ENCODE measurements around the gene RIF1.

The RIF1 gene

GRCh38 chr2:151405376-151405775 lies 4.3 kb upstream of the RIF1 start (continued):
- TF ChIP-seq ZNF558 (tag by site-specific recombination; IDR thresholded peaks at IDR 0.05) (no peak), ZBTB48 (tag by site-specific recombination; IDR thresholded peaks at IDR 0.05) (no peak), OSR2 (tag by site-specific recombination; IDR thresholded peaks at IDR 0.05) (no peak), ZNF416 (tag by site-specific recombination; IDR thresholded peaks at IDR 0.05) (no peak), ZNF580 (tag by site-specific recombination; IDR thresholded peaks at IDR 0.05) (no peak), ZNF704 (tag by site-specific recombination; IDR thresholded peaks at IDR 0.05) (no peak), ZNF76 (tag by site-specific recombination; IDR thresholded peaks at IDR 0.05; ENCODE audit: borderline replicate concordance, low read depth) (no peak), ZNF18 (tag by site-specific recombination; IDR thresholded peaks at IDR 0.05) (no peak), ZNF169 (tag by site-specific recombination; IDR thresholded peaks at IDR 0.05) (no peak), ZNF449 (tag by site-specific recombination; IDR thresholded peaks at IDR 0.05) (no peak)

GRCh38 chr2:151407281-151407680 lies 2.4 kb upstream of the RIF1 start:
- Histone ChIP-seq H3K9me3 (ENCODE audit: control insufficient read depth, insufficient read depth, low read depth, low read length) (no peaks in the 10 kb centered on the region), H3K27ac (ENCODE audit: extremely low read depth, low read depth, low read length) (no peak overlapping the region), H3K36me3 (ENCODE audit: control insufficient read depth in 2 of 2, insufficient read depth in 1 of 2, low read length in 2 of 2) (peaks cover 3 to 10% of the 10 kb centered on the region in 2 experiments; a peak in 2 of 3 replicates), H3K4me1 (ENCODE audit: control insufficient read depth, insufficient read depth, low read length) (no peaks in the 10 kb centered on the region), H3K4me3 (ENCODE audit: low read depth, low read length) (no peak overlapping the region)
- CTCF ChIA-PET, result no interaction called here
- POLR2A ChIA-PET, result no interaction called here
- no peak for TF ChIP-seq KLF17 (tag by site-specific recombination; IDR thresholded peaks at IDR 0.05)

- no peak overlapping the region for H3K4me3 ChIP-seq (ENCODE audit: low read depth, low read length)
- ChIA-PET CTCF (interaction anchor here (0.6 kb wide), 1 partner anchor 17 kb away, joined by 4 read pairs; no protein-coding TSS in a partner anchor), POLR2A (interaction anchor here (0.6 to 1.4 kb wide), 5 partner anchors 12 to 1796 kb away, joined by 4 to 11 read pairs (median 4); partner anchors contain the start of genes NMI and RBM43)
Measured at GRCh38 chr2:151408788-151409600, 708 bp upstream of the RIF1 start.

More at GRCh38 chr2:151408788-151409600, 708 bp upstream of the RIF1 start:
- H3K9me3 ChIP-seq (ENCODE audit: control insufficient read depth, insufficient read depth, low read depth, low read length), result no peaks in the 10 kb centered on the region
- no peaks in the 10 kb centered on the region for H3K4me1 ChIP-seq (ENCODE audit: control insufficient read depth, insufficient read depth, low read length)
- TF ChIP-seq SP7 (tag by site-specific recombination; IDR thresholded peaks at IDR 0.05) (no peak), ZSCAN18 (tag by site-specific recombination; IDR thresholded peaks at IDR 0.05) (no peak), ZNF211 (tag by site-specific recombination; IDR thresholded peaks at IDR 0.05; ENCODE audit: low read depth) (no peak), ZNF558 (tag by site-specific recombination; IDR thresholded peaks at IDR 0.05) (no peak), ZNF184 (tag by site-specific recombination; IDR thresholded peaks at IDR 0.05) (no peak), ZNF37A (tag by site-specific recombination; IDR thresholded peaks at IDR 0.05) (no peak), ZNF391 (tag by site-specific recombination; IDR thresholded peaks at IDR 0.05; ENCODE audit: borderline replicate concordance, low read depth) (peak; percentile 12; the same call in 1 of the 2 replicates), ZNF596 (tag by site-specific recombination; IDR thresholded peaks at IDR 0.05) (no peak), ZNF580 (tag by site-specific recombination; IDR thresholded peaks at IDR 0.05) (peak; percentile 48; the same call in 1 of the 2 replicates), ZBTB1 (tag by site-specific recombination; IDR thresholded peaks at IDR 0.05) (no peak)
- H3K27ac ChIP-seq (ENCODE audit: extremely low read depth, low read depth, low read length), result no peak overlapping the region
- H3K36me3 ChIP-seq (ENCODE audit: control insufficient read depth in 2 of 2, insufficient read depth in 1 of 2, low read length in 2 of 2), result peaks cover 20 to 27% of the 10 kb centered on the region in 2 experiments

Measured in HEK293 (cell line).